ENCODE data around the gene DNAJC13. TPM values are rescaled to one million over a fixed set of nuclear protein-coding genes. Genes with fewer than 3 reads are reported as not detected.
A peak's percentile ranks its signal among the peaks of the same experiment; 100 is the strongest.

The DNAJC13 gene
- polyA plus RNA-seq, 1 donor: 61.3 TPM

- no peak for DNase-seq
Measured at GRCh38 chr3:132401255-132401654, 16.0 kb upstream of the DNAJC13 start.

- no peak for DNase-seq
Measured at GRCh38 chr3:132404276-132404675, 13.0 kb upstream of the DNAJC13 start.

- no peak for DNase-seq
Measured at GRCh38 chr3:132405188-132405587, 12.1 kb upstream of the DNAJC13 start.

- no peak for DNase-seq
Measured at GRCh38 chr3:132405609-132406299, 11.5 kb upstream of the DNAJC13 start.

GRCh38 chr3:132406587-132406986 lies 10.7 kb upstream of the DNAJC13 start:
- DNase-seq: no peak

GRCh38 chr3:132407025-132407424 lies 10.3 kb upstream of the DNAJC13 start:
- no peak for DNase-seq

GRCh38 chr3:132414841-132415240 lies 2.5 kb upstream of the DNAJC13 start:
- DNase-seq: no peak

GRCh38 chr3:132416161-132416560 lies 1.1 kb upstream of the DNAJC13 start:
- DNase-seq: no peak

- peak; percentile 58 for DNase-seq
Measured at GRCh38 chr3:132417695-132418411, 551 bp downstream of the DNAJC13 start.

GRCh38 chr3:132418916-132419315 lies 1.6 kb downstream of the DNAJC13 start:
- no peak for DNase-seq

GRCh38 chr3:132421832-132422231 lies 4.5 kb downstream of the DNAJC13 start:
- no peak for DNase-seq

- no peak for DNase-seq
Measured at GRCh38 chr3:132422531-132422930, 5.2 kb downstream of the DNAJC13 start.

- no peak for DNase-seq
Measured at GRCh38 chr3:132432639-132433038, 15.3 kb downstream of the DNAJC13 start.

- no peak for DNase-seq
Measured at GRCh38 chr3:132433121-132433520, 15.8 kb downstream of the DNAJC13 start.

GRCh38 chr3:132435224-132435910 lies 18.1 kb downstream of the DNAJC13 start:
- no peak for DNase-seq

GRCh38 chr3:132435911-132436425 lies 18.7 kb downstream of the DNAJC13 start:
- DNase-seq: no peak

- DNase-seq: no peak
Measured at GRCh38 chr3:132443421-132443820, 26.1 kb downstream of the DNAJC13 start.

- no peak for DNase-seq
Measured at GRCh38 chr3:132444383-132444782, 27.1 kb downstream of the DNAJC13 start.

- peak; percentile 26 for DNase-seq
Measured at GRCh38 chr3:132445817-132446216, 28.5 kb downstream of the DNAJC13 start.

- peak; percentile 39 for DNase-seq
Measured at GRCh38 chr3:132448216-132448961, 31.1 kb downstream of the DNAJC13 start.

- no peak for DNase-seq
Measured at GRCh38 chr3:132456136-132456535, 38.8 kb downstream of the DNAJC13 start.

- DNase-seq: no peak
Measured at GRCh38 chr3:132456571-132456970, 39.3 kb downstream of the DNAJC13 start.
